Parathyroid adenoma (tissue), 2 donors: ENCODE results near the gene RETREG3.

Experiments used
- H2AFZ ChIP-seq: fragments of 300-600 bp; sonication (generic); one replicate; pipeline ENCODE4 v1.7.0; 2017; ENCODE audit warnings: antibody characterized with exemption, mild to moderate bottlenecking
- H3K27ac ChIP-seq: fragments of 300-600 bp; sonication (generic); one replicate; pipeline ENCODE4 v1.7.0; 2017
- H3K27me3 ChIP-seq: fragments of 300-600 bp; sonication (generic); one replicate; pipeline ENCODE4 v1.7.0; 2017; ENCODE audit warnings: low read length; ENCODE audit not compliant: control insufficient read depth, insufficient read depth
- H3K36me3 ChIP-seq: fragments of 300-600 bp; sonication (generic); one replicate; pipeline ENCODE4 v1.7.0; 2017; ENCODE audit warnings: low read length; ENCODE audit not compliant: control insufficient read depth, insufficient read depth
- H3K4me1 ChIP-seq: fragments of 300-600 bp; sonication (generic); one replicate; pipeline ENCODE4 v1.7.0; 2017; ENCODE audit warnings: control low read depth
- H3K4me2 ChIP-seq: fragments of 300-600 bp; sonication (generic); one replicate; pipeline ENCODE4 v1.7.0; 2017; ENCODE audit warnings: low read length
- H3K4me3 ChIP-seq: fragments of 300-600 bp; sonication (generic); one replicate; pipeline ENCODE4 v1.7.0; 2017; ENCODE audit warnings: low read depth, low read length
- H3K79me2 ChIP-seq: fragments of 300-600 bp; sonication (generic); one replicate; pipeline ENCODE4 v1.7.0; 2017; ENCODE audit warnings: control low read depth
- H3K9ac ChIP-seq: fragments of 300-600 bp; sonication (generic); one replicate; pipeline ENCODE4 v1.7.0; 2017; ENCODE audit warnings: mild to moderate bottlenecking
- H3K9me3 ChIP-seq: fragments of 300-600 bp; sonication (generic); one replicate; pipeline ENCODE4 v1.7.0; 2017; ENCODE audit warnings: low read length; ENCODE audit not compliant: control insufficient read depth
- TF ChIP-seq, protein P1 (sequence below): fragments of 300-600 bp; sonication (generic); IDR thresholded peaks from one replicate; pipeline ENCODE4 v1.7.0; 2017; ENCODE audit warnings: antibody characterized with exemption, mild to moderate bottlenecking
- donor health status: primary hyperparathyroidism.

The RETREG3 gene

DNA sequence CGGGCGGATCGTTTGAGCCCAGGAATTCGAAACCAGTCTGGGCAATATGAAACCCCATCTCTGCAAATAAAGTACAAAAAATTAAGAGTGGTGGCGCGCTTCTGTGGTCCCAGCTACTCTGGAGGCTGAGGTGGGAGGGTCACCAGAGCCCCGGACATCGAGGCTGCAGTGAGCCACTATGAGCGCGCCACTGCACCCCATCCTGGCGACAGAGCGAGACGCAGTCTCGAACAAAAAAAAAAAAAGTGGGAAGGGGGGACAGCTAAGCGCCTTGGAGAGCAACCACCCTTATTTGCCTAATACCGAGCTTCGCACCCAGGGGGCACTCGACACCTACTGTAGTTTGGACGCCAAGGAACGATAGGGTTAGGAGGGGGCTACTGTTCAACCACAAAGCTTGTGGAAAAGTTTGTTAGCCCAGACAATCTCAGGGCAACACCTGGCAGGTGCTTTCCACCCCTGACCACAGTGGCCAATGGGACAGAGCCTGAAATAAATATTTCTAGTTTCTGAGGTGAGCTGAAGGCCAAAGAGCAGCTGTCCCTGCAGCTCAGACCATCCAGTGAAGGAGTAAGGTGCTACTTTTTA lies 30.8 kb downstream of the RETREG3 start:
- Histone ChIP-seq H3K27me3 (no peaks in the 10 kb centered on the region), H3K4me2 (peak overlapping the region; percentile 71), H3K36me3 (no peaks in the 10 kb centered on the region), H2AFZ (peak overlapping the region; percentile 78), H3K9ac (peak overlapping the region; percentile 4), H3K4me1 (peaks cover 9% of the 10 kb centered on the region), H3K4me3 (peak overlapping the region; percentile 99), H3K9me3 (no peaks in the 10 kb centered on the region), H3K79me2 (peaks cover 4% of the 10 kb centered on the region), H3K27ac (peak overlapping the region; percentile 83)
- TF ChIP-seq, protein P1, sequence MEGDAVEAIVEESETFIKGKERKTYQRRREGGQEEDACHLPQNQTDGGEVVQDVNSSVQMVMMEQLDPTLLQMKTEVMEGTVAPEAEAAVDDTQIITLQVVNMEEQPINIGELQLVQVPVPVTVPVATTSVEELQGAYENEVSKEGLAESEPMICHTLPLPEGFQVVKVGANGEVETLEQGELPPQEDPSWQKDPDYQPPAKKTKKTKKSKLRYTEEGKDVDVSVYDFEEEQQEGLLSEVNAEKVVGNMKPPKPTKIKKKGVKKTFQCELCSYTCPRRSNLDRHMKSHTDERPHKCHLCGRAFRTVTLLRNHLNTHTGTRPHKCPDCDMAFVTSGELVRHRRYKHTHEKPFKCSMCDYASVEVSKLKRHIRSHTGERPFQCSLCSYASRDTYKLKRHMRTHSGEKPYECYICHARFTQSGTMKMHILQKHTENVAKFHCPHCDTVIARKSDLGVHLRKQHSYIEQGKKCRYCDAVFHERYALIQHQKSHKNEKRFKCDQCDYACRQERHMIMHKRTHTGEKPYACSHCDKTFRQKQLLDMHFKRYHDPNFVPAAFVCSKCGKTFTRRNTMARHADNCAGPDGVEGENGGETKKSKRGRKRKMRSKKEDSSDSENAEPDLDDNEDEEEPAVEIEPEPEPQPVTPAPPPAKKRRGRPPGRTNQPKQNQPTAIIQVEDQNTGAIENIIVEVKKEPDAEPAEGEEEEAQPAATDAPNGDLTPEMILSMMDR = peak; percentile 82

DNA sequence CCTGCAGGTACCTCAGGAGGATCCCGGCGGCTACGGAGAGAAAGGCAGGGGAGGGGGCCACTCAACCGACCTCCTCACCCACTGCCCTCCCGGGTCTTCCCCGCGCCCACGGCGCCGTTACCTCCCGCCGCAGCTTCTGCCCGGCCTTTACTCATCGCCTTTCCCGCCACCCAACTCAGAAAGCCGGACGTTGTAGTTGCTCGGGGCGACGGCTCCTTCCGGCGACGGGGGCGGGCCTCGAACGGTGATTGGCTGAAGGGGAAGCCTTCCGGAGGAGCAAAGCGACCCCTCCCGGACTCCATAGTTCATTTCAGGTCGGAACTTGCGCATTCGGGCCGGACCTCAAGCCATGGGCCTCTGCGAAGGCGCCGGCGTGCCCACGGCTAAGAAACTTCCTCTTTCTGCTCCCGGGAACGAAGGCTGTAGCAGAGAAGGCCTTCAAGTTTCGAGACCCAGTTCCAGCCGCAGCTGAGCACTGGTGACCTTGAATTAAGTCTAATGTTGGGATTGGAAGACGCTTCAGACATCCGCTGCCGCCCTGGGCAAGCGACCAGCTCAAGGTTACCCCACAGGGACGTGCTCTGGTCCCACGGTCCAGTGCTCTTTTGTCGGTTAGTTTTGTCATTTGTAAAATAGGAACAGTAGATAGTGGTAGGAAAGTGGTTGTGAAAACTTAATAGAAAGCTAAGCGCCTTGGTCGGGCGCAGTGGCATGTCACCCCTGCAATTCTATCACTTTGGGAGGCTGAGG lies 31.5 kb downstream of the RETREG3 start, which contains the start of gene PSMC3IP:
Gene PSMC3IP, minus strand, starts transcription at position 198 of the 750 bp plus-strand sequence. Its CDS starts 43 bp downstream, at position 155.
- Histone ChIP-seq H2AFZ (peak within 1 kb of the TSS; percentile 78), H3K79me2 (peaks cover 4% of the 10 kb centered on the region), H3K4me3 (peak within 1 kb of the TSS; percentile 99), H3K9me3 (no peaks in the 10 kb centered on the region), H3K27ac (peak within 1 kb of the TSS; percentile 83), H3K4me1 (peaks cover 9% of the 10 kb centered on the region), H3K4me2 (peak within 1 kb of the TSS; percentile 71), H3K9ac (peak within 1 kb of the TSS; percentile 4), H3K36me3 (no peaks in the 10 kb centered on the region), H3K27me3 (no peaks in the 10 kb centered on the region)
- TF ChIP-seq, protein P1 = peak; percentile 48

DNA sequence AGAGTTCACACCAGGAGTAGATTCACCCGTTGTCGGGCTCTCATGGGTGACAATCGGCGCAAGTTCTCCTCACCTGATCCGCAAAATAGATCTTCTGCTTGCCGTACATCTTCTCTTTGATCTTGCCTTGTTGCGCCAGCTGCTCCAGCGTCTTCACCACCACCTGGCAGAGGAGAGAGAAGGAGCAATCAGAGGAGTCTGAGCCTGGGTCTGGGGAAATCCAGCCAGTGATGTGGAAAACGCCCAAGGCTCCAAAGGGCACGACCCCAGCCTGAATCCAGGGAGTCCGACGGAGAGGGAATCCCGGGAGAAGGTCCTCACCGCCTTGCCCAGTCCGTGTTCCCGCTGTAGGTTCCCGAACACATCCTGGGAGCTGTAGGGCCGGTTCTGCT lies 32.0 kb downstream of the RETREG3 start:
- H3K4me3 ChIP-seq = peak overlapping the region; percentile 99
- no peaks in the 10 kb centered on the region for H3K27me3 ChIP-seq
- peak overlapping the region; percentile 71 for H3K4me2 ChIP-seq
- H3K9ac ChIP-seq = no peak overlapping the region
- peak overlapping the region; percentile 83 for H3K27ac ChIP-seq
- no peaks in the 10 kb centered on the region for H3K9me3 ChIP-seq
- peaks cover 4% of the 10 kb centered on the region for H3K79me2 ChIP-seq
- H2AFZ ChIP-seq = peak overlapping the region; percentile 78
- no peaks in the 10 kb centered on the region for H3K36me3 ChIP-seq
- H3K4me1 ChIP-seq = peaks cover 9% of the 10 kb centered on the region
- TF ChIP-seq, protein P1 = no peak

DNA sequence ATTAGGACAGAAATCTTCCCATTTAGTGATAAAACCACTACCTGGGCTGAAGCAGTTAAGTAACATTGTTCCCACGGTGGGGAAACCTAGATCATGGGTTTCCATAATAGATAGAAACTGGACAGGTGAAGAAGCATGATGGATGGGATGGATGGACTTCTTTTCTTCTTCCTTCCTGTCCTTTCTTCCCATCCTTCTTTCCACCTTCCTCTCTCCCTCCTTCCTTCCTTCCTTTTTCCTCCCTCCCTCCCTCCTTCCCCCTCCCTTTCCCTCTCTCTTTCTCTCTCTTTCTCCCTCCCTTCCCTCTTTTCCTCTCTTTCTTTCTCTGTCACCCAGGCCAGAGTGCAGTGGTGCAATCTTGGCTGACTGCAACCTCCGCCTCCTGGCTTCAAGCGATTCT lies 34.7 kb downstream of the RETREG3 start:
- H2AFZ ChIP-seq = no peak overlapping the region
- H3K9ac ChIP-seq = no peak overlapping the region
- H3K36me3 ChIP-seq = no peaks in the 10 kb centered on the region
- H3K4me1 ChIP-seq = peaks cover 9% of the 10 kb centered on the region
- H3K9me3 ChIP-seq = no peaks in the 10 kb centered on the region
- H3K4me2 ChIP-seq = no peak overlapping the region
- TF ChIP-seq, protein P1 = no peak
- H3K79me2 ChIP-seq = no peaks in the 10 kb centered on the region
- no peak overlapping the region for H3K4me3 ChIP-seq
- H3K27ac ChIP-seq = no peak overlapping the region
- no peaks in the 10 kb centered on the region for H3K27me3 ChIP-seq
